Endometrial microvascular endothelial cells (primary cell): ENCODE measurements around the gene MUC6. TPM values are rescaled to one million over a fixed set of nuclear protein-coding genes. Genes with fewer than 3 reads are reported as not detected.
"Not testable (repeated sequence)": the region's sequence is repeated elsewhere in the genome, so short reads cannot be mapped to it uniquely, and the experiment has no call there.

Experiments
- in situ Hi-C: cut with HindIII; loops from 2 replicates; pipeline ENCODE4 v1.10.0; 2017; ENCODE audit warnings: low sequenced_read_pairs, low pct_unique_long_range_greater_than_20kb; ENCODE audit errors: inconsistent ontology term
- total RNA-seq: library from RNA; depleted of rRNA; stranded (reverse); fragments of >200 nt; gene quantifications from one replicate; pipeline ENCODE4 v1.2.3, GENCODE V29; 2015; ENCODE audit errors: inconsistent ontology term

The MUC6 gene
- total RNA-seq, 1 donor from 2014 or later = not detected

- in situ Hi-C loops = no loop called here
These were observed 17.1 kb downstream of the MUC6 start for GRCh38 chr11:1019321-1019910.

- in situ Hi-C loops = no loop called here
These were observed 18.4 kb downstream of the MUC6 start for GRCh38 chr11:1018091-1018490.

GRCh38 chr11:1017269-1018005 lies 19.1 kb downstream of the MUC6 start:
- in situ Hi-C loops = no loop called here

GRCh38 chr11:1016610-1017126 lies 19.9 kb downstream of the MUC6 start:
- in situ Hi-C loops = not testable (repeated sequence)

- in situ Hi-C loops = no loop called here
These were observed 20.5 kb downstream of the MUC6 start for GRCh38 chr11:1015826-1016545.

GRCh38 chr11:1015064-1015463 lies 21.5 kb downstream of the MUC6 start:
- in situ Hi-C loops = no loop called here

- in situ Hi-C loops = no loop called here
These were observed 22.2 kb downstream of the MUC6 start for GRCh38 chr11:1014276-1014675.

GRCh38 chr11:1013631-1013935 lies 22.9 kb downstream of the MUC6 start:
- in situ Hi-C loops = no loop called here

- in situ Hi-C loops = no loop called here
These were observed 23.5 kb downstream of the MUC6 start for GRCh38 chr11:1012740-1013630.

GRCh38 chr11:1012291-1012690 lies 24.2 kb downstream of the MUC6 start:
- in situ Hi-C loops = no loop called here

- in situ Hi-C loops = no loop called here
These were observed 25.2 kb downstream of the MUC6 start for GRCh38 chr11:1011320-1011698.

- in situ Hi-C loops = no loop called here
These were observed 25.8 kb downstream of the MUC6 start for GRCh38 chr11:1010551-1011319.

GRCh38 chr11:1009991-1010390 lies 26.5 kb downstream of the MUC6 start:
- in situ Hi-C loops = no loop called here

GRCh38 chr11:1009371-1009770 lies 27.1 kb downstream of the MUC6 start:
- in situ Hi-C loops = no loop called here

GRCh38 chr11:1008803-1009145 lies 27.7 kb downstream of the MUC6 start:
- in situ Hi-C loops = no loop called here

- in situ Hi-C loops = no loop called here
These were observed 28.3 kb downstream of the MUC6 start for GRCh38 chr11:1008001-1008802.

GRCh38 chr11:1007279-1007678 lies 29.2 kb downstream of the MUC6 start:
- in situ Hi-C loops = no loop called here

- in situ Hi-C loops = no loop called here
These were observed 29.8 kb downstream of the MUC6 start for GRCh38 chr11:1006762-1007161.
